ENCODE data around the gene FRMD1. TPM values are rescaled to one million over a fixed set of nuclear protein-coding genes. Genes with fewer than 3 reads are reported as not detected.
"Not testable (repeated sequence)": the region's sequence is repeated elsewhere in the genome, so short reads cannot be mapped to it uniquely, and the experiment has no call there.

The FRMD1 gene
- total RNA-seq, 3 donors from 2014 or later (not counting 1 experiment from before 2014, with no cell fraction given), result not detected

DNA sequence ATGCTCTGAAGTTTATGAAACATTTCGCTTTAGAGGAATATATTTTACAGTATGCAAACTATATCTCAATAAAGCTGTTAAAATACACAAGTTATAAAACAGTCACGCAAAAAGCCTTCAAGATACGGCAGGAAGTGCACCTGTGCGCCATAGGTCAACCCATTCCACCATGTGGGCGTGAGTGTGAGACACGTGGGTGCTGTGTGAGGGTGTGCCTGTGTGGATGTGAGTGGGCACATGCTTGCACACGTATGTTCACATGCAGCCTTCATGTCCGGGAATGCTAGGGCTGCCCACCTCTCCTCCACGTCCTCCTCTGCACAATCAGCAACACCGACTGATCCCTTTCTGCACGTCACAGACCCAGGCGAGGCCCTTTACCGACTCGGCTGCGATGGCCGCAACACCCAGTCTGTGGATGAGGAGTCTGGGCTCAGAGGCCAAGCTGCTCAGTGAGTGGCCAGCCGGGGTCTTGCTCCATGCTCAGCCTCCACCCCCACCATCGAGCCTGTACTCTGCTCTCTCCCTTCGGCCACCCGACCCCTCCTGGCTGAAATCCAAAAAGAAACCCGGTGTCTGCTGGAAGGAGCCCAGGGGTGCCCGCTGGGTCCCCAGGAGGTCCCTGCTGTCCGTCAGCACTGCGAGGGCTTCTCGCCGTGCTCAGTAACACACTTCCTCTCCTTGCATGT, 3.0 kb upstream of the FRMD1 start:
- intact Hi-C loops (cut with micrococcal nuclease), result no loop called here
- H3K4me3 ChIP-seq (ENCODE audit: low read length), result no peak overlapping the region
- no peaks in the 10 kb centered on the region for H3K36me3 ChIP-seq (ENCODE audit: control insufficient read depth, insufficient read depth, low read length)
- H3K36me3 Mint-ChIP-seq, result no peaks in the 10 kb centered on the region
- H3K27ac ChIP-seq (ENCODE audit: low read length), result no peak overlapping the region
- no peaks in the 10 kb centered on the region for H3K9me3 ChIP-seq (ENCODE audit: control insufficient read depth, insufficient read depth, low read length)
- ATAC-seq (no peak), DNase-seq (no peak)
- no peaks in the 10 kb centered on the region for H3K27me3 ChIP-seq (ENCODE audit: control insufficient read depth, insufficient read depth, low read length)
- no peaks in the 10 kb centered on the region for H3K9me3 Mint-ChIP-seq
- H3K4me1 Mint-ChIP-seq, result no peaks in the 10 kb centered on the region
- H3K4me3 Mint-ChIP-seq, result no peak overlapping the region
- TF ChIP-seq, protein P1, sequence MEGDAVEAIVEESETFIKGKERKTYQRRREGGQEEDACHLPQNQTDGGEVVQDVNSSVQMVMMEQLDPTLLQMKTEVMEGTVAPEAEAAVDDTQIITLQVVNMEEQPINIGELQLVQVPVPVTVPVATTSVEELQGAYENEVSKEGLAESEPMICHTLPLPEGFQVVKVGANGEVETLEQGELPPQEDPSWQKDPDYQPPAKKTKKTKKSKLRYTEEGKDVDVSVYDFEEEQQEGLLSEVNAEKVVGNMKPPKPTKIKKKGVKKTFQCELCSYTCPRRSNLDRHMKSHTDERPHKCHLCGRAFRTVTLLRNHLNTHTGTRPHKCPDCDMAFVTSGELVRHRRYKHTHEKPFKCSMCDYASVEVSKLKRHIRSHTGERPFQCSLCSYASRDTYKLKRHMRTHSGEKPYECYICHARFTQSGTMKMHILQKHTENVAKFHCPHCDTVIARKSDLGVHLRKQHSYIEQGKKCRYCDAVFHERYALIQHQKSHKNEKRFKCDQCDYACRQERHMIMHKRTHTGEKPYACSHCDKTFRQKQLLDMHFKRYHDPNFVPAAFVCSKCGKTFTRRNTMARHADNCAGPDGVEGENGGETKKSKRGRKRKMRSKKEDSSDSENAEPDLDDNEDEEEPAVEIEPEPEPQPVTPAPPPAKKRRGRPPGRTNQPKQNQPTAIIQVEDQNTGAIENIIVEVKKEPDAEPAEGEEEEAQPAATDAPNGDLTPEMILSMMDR (IDR thresholded peaks at IDR 0.05), result no peak
- WGBS (ENCODE audit: insufficient coverage), result 85% methylated on average over 25 of the region's 26 CpGs
- no peak overlapping the region for H3K27ac Mint-ChIP-seq
- H3K4me1 ChIP-seq (ENCODE audit: control insufficient read depth, insufficient read depth, low read length), result no peaks in the 10 kb centered on the region
- no peaks in the 10 kb centered on the region for H3K27me3 Mint-ChIP-seq (ENCODE audit: low read depth in 2 of 2)

DNA sequence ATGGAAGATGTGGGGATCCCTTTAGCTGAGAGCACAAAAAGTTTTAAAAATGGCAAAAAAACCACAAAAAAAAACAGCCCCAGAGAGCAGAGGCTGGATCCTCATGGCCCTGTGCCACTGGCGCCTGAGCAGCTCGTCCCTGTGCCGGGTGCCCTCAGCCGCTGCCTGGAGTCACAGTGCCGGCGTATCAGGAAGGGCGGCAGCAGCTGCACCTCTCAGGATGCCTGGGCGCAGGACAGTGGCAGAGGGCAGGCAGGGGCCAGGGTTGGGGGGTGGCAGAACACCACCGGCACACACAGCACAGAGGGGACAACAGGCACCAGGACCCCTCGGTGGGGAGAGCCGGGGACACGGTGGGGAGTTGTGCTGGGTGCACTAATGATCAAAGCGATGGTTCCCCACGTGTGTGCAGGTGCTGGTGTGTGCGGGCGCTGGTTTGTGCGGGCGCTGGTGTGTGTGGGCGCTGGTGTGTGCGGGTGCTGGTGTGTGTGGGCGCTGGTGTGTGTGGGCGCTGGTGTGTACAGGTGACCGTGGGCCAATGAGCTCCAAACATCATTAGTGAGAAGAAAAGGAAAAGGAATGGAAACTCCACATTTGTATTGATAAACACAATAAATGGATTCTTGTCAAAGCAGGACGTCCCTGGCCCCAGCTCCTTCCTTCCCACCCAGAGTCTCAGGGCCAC, 1.5 kb upstream of the FRMD1 start:
- no peaks in the 10 kb centered on the region for H3K27me3 Mint-ChIP-seq (ENCODE audit: low read depth in 2 of 2)
- H3K4me1 Mint-ChIP-seq, result no peaks in the 10 kb centered on the region
- no peak overlapping the region for H3K4me3 Mint-ChIP-seq
- no peaks in the 10 kb centered on the region for H3K9me3 Mint-ChIP-seq
- H3K9me3 ChIP-seq (ENCODE audit: control insufficient read depth, insufficient read depth, low read length), result no peaks in the 10 kb centered on the region
- H3K27me3 ChIP-seq (ENCODE audit: control insufficient read depth, insufficient read depth, low read length), result no peaks in the 10 kb centered on the region
- H3K4me1 ChIP-seq (ENCODE audit: control insufficient read depth, insufficient read depth, low read length), result no peaks in the 10 kb centered on the region
- H3K4me3 ChIP-seq (ENCODE audit: low read length), result no peak overlapping the region
- ATAC-seq (no peak), DNase-seq (no peak)
- no peak overlapping the region for H3K27ac ChIP-seq (ENCODE audit: low read length)
- H3K27ac Mint-ChIP-seq, result no peak overlapping the region
- WGBS (ENCODE audit: insufficient coverage), result 84% methylated on average over 24 of the region's 24 CpGs
- intact Hi-C loops (cut with micrococcal nuclease), result no loop called here
- no peaks in the 10 kb centered on the region for H3K36me3 ChIP-seq (ENCODE audit: control insufficient read depth, insufficient read depth, low read length)
- TF ChIP-seq, protein P1 (IDR thresholded peaks at IDR 0.05), result no peak
- no peaks in the 10 kb centered on the region for H3K36me3 Mint-ChIP-seq

DNA sequence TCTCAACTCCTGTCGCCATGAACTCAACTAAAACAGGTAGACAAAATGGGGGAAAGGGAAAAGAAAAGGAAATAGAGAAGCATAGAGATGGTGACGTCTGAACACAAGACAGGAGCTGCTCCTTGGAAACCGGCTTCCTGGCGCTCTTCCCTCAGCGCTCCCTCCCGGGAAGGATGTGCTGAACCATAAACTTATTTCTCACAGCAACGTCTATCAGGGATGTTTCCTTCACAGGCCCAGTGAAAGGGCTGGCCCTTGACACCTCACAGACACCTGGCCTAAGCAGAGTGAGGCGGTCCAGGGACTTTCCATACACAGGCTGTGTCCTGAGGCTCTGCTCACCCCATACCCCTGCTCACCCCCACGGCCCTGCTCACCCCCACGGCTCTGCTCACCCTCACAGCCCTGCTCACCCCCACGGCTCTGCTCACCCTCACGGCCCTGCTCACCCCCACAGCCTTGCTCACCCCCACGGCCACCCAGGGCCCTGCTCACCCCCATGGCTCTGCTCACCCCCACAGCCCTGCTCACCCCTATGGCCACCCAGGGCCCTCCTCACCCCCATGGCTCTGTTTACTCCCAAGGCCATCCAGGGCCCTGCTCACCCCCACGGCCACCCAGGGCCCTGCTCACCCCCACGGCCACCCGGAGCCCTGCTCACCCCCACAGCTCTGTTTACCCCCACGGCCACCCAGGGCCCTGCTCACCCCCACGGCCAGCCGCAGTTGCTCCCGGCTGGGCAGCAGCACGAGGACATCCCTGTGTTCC, 653 bp downstream of the FRMD1 start:
- H3K4me3 ChIP-seq (ENCODE audit: low read length), result no peak overlapping the region
- DNase-seq (no peak), ATAC-seq (no peak)
- H3K36me3 Mint-ChIP-seq, result no peaks in the 10 kb centered on the region
- no peaks in the 10 kb centered on the region for H3K4me1 Mint-ChIP-seq
- no peaks in the 10 kb centered on the region for H3K27me3 ChIP-seq (ENCODE audit: control insufficient read depth, insufficient read depth, low read length)
- H3K27ac Mint-ChIP-seq, result no peak overlapping the region
- no peaks in the 10 kb centered on the region for H3K27me3 Mint-ChIP-seq (ENCODE audit: low read depth in 2 of 2)
- WGBS (ENCODE audit: insufficient coverage), result 70% methylated on average over 19 of the region's 21 CpGs
- no peak overlapping the region for H3K4me3 Mint-ChIP-seq
- intact Hi-C loops (cut with micrococcal nuclease), result no loop called here
- H3K4me1 ChIP-seq (ENCODE audit: control insufficient read depth, insufficient read depth, low read length), result no peaks in the 10 kb centered on the region
- TF ChIP-seq, protein P1 (IDR thresholded peaks at IDR 0.05), result no peak
- no peaks in the 10 kb centered on the region for H3K36me3 ChIP-seq (ENCODE audit: control insufficient read depth, insufficient read depth, low read length)
- H3K9me3 Mint-ChIP-seq, result no peaks in the 10 kb centered on the region
- H3K27ac ChIP-seq (ENCODE audit: low read length), result no peak overlapping the region
- H3K9me3 ChIP-seq (ENCODE audit: control insufficient read depth, insufficient read depth, low read length), result no peaks in the 10 kb centered on the region

DNA sequence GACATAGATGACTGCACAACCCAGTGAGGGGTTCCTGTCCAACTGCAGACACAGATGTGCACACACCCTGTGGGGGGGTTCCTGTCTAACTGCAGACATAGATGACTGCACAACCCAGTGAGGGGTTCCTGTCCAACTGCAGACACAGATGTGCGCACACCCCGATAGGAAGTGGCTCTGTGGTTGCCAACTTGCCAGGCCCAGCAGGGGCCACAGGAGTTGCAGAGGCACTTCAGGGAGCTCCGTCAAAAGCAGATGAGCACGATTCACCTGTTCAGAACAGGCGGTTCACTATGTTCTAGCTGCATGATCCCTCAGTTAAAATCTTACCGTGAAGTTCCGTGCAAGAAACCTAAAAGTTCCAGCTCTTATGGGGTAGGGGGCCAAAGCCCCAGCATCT, 1.6 kb downstream of the FRMD1 start:
- H3K36me3 Mint-ChIP-seq; DNase-seq; H3K27ac ChIP-seq (ENCODE audit: low read length); H3K9me3 Mint-ChIP-seq; intact Hi-C loops (cut with micrococcal nuclease); H3K4me3 ChIP-seq (ENCODE audit: low read length); ATAC-seq; H3K27me3 ChIP-seq (ENCODE audit: control insufficient read depth, insufficient read depth, low read length); H3K4me1 ChIP-seq (ENCODE audit: control insufficient read depth, insufficient read depth, low read length); H3K9me3 ChIP-seq (ENCODE audit: control insufficient read depth, insufficient read depth, low read length); H3K27ac Mint-ChIP-seq; H3K36me3 ChIP-seq (ENCODE audit: control insufficient read depth, insufficient read depth, low read length); H3K4me3 Mint-ChIP-seq; H3K27me3 Mint-ChIP-seq (ENCODE audit: low read depth in 2 of 2); H3K4me1 Mint-ChIP-seq: not testable (repeated sequence)
- 80% methylated on average over 7 of the region's 7 CpGs for WGBS (ENCODE audit: insufficient coverage)

Measured in natural killer cell (primary cell).